ENCODE data around the gene HRAS.
"Not testable (repeated sequence)": the region's sequence is repeated elsewhere in the genome, so short reads cannot be mapped to it uniquely, and the experiment has no call there.

The HRAS gene

GRCh38 chr11:532527-532985 is 2.8 kb downstream of the HRAS start:
- no peak for DNase-seq

- no peak for DNase-seq
These were observed 3.4 kb downstream of the HRAS start for GRCh38 chr11:531919-532526.

- DNase-seq: no peak
These were observed 4.2 kb downstream of the HRAS start for GRCh38 chr11:530960-531831.

- DNase-seq: no peak
These were observed 5.5 kb downstream of the HRAS start for GRCh38 chr11:529728-530411.

GRCh38 chr11:528815-529727 is 6.3 kb downstream of the HRAS start:
- DNase-seq: no peak

GRCh38 chr11:528166-528814 is 7.1 kb downstream of the HRAS start:
- no peak for DNase-seq

GRCh38 chr11:526192-526591 is 9.2 kb downstream of the HRAS start:
- no peak for DNase-seq

GRCh38 chr11:521177-521688 is 14.1 kb downstream of the HRAS start:
- no peak for DNase-seq

GRCh38 chr11:520428-521176 is 14.8 kb downstream of the HRAS start:
- no peak for DNase-seq

GRCh38 chr11:518463-519202 is 16.7 kb downstream of the HRAS start:
- no peak for DNase-seq

GRCh38 chr11:516918-517685 is 18.3 kb downstream of the HRAS start:
- DNase-seq: not testable (repeated sequence)

GRCh38 chr11:516400-516799 is 19.0 kb downstream of the HRAS start:
- no peak for DNase-seq

- no peak for DNase-seq
These were observed 20.2 kb downstream of the HRAS start for GRCh38 chr11:515131-515530.

- no peak for DNase-seq
These were observed 20.8 kb downstream of the HRAS start for GRCh38 chr11:514606-515005.

GRCh38 chr11:512761-513595 is 22.4 kb downstream of the HRAS start:
- DNase-seq: no peak

- DNase-seq: no peak
These were observed 26.4 kb downstream of the HRAS start for GRCh38 chr11:508956-509355.

- DNase-seq: no peak
These were observed 27.5 kb downstream of the HRAS start for GRCh38 chr11:507727-508515.

All from midbrain (tissue), 1 donor.